Lung (tissue), 12 donors: Measurements from ENCODE around the gene ARHGAP28. TPM values are rescaled to one million over a fixed set of nuclear protein-coding genes. Genes with fewer than 3 reads are reported as not detected.

Experiments used
- ATAC-seq: fragments of 200-7000 bp; cut with Tn5 transposase; one replicate; pipeline ENCODE4 v1.9.1; 2020; ENCODE audit warnings: moderate number of reproducible peaks; ENCODE audit not compliant: insufficient read depth, low FRiP score
- DNase-seq, 3 donors: peaks; one replicate each; pipeline ENCODE4 v3.0.0-alpha.2; 2013 to 2017
- H3K27ac ChIP-seq, 2 donors: one replicate each; pipeline ENCODE4 v1.5.1; 2013; ENCODE audit warnings: mild to moderate bottlenecking in 2 of 2, moderate library complexity in 2 of 2, control low read depth in 1 of 2, inconsistent platforms in 1 of 2, low read depth in 1 of 2, low read length in 1 of 2
- H3K27me3 ChIP-seq, 3 donors: one replicate each; pipeline ENCODE4 v1.5.1; 2013; ENCODE audit warnings: low read length in 2 of 3; ENCODE audit not compliant: control insufficient read depth in 3 of 3, insufficient read depth in 3 of 3
- H3K36me3 ChIP-seq, 4 donors: one replicate each; pipeline ENCODE4 v1.5.1; 2013; ENCODE audit warnings: low read length in 4 of 4, mild to moderate bottlenecking in 1 of 4, moderate library complexity in 1 of 4; ENCODE audit not compliant: control insufficient read depth in 4 of 4, insufficient read depth in 4 of 4
- H3K4me1 ChIP-seq, 5 donors: one replicate each; pipeline ENCODE4 v1.5.1; 2013; ENCODE audit warnings: low read length in 5 of 5, mild to moderate bottlenecking in 2 of 5, moderate library complexity in 1 of 5; ENCODE audit not compliant: control insufficient read depth in 5 of 5, insufficient read depth in 5 of 5
- H3K4me3 ChIP-seq: one replicate; pipeline ENCODE4 v1.5.1; 2013; ENCODE audit warnings: mild to moderate bottlenecking, control low read depth, moderate library complexity
- H3K9ac ChIP-seq, 2 donors: one replicate each; pipeline ENCODE4 v1.5.1; 2013; ENCODE audit warnings: low read length in 2 of 2, control low read depth in 1 of 2; ENCODE audit not compliant: insufficient read depth in 1 of 2
- H3K9me3 ChIP-seq, 4 donors: one replicate each; pipeline ENCODE4 v1.5.1; 2013; ENCODE audit warnings: low read length in 3 of 4, mild to moderate bottlenecking in 1 of 4, moderate library complexity in 1 of 4; ENCODE audit not compliant: control insufficient read depth in 4 of 4, insufficient read depth in 3 of 4
- WGBS, 2 donors: extraction: QIAGEN DNeasy Blood & Tissue Kit; methylation state at CpG; one replicate each; pipeline ENCODE4 v1.1.7; 2013; 5-methylcytosine and 5-hydroxymethylcytosine counted together
- polyA plus RNA-seq, 2 donors: library from polyadenylated mRNA; stranded (reverse); fragments of 200-250 nt; gene quantifications; one replicate each; pipeline ENCODE4 v1.2.1, GENCODE V29; 2013
- total RNA-seq, 2 donors: library from RNA; depleted of rRNA in 1 of 2; stranded (reverse); fragments of >200 nt in 1 of 2; gene quantifications; one replicate each; pipeline ENCODE4 v1.2.1, GENCODE V29; 2014 to 2021
- TF ChIP-seq, protein P1 (sequence below): IDR thresholded peaks from 2 replicates; pipeline ENCODE4 v1.5.1; 2012; ENCODE audit warnings: mild to moderate bottlenecking; ENCODE audit errors: control extremely low read depth, extremely low read depth
- donor health status: control.
- donor health status: control.
- donor health status: Bipolar disorder and iron deficiency.
- donor health status: healthy.
- donor health status: DM: yes; HTN: yes; CAD: no.

ARHGAP28 gene
- total and polyA plus RNA-seq, 4 donors, result 1.4 to 123 (median 5.6) TPM

DNA sequence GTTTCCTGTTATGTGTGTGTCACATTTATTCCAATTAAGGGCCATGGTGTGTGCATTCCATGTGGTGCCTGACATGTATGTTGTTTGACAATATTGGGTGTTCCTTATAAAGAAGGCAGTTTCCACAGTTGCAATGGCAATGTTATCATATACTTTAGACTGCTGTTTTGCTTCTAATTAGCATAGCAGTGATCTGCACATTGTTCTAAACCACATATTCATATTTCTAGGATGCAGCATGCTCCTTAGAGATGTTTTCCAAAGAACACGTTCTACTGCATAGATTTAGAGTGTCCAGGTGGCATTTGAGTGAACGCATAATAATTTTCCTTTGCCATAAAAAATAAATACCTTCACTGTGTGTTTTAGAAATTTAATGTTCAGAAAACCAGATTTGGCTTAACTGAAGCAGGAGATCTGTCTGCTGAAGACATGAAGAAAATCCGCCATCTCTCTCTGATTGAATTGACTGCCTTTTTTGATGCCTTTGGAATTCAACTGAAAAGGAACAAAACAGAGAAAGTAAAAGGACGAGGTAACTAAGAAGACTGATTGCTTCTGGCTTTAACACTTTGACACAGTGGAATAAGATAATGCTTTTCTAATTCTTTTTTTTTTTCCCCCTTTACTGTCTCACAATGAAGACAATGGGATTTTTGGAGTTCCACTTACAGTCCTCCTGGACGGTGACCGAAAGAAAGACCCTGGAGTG lies 143.7 kb downstream of the ARHGAP28 start:
- H3K4me1 ChIP-seq, result peaks cover 0 to 6% (median 0%) of the 10 kb centered on the region in 5 donors
- WGBS, 2 donors, result 78 to 89% methylated on average over 6 of the region's 6 CpGs
- no peak for DNase-seq

DNA sequence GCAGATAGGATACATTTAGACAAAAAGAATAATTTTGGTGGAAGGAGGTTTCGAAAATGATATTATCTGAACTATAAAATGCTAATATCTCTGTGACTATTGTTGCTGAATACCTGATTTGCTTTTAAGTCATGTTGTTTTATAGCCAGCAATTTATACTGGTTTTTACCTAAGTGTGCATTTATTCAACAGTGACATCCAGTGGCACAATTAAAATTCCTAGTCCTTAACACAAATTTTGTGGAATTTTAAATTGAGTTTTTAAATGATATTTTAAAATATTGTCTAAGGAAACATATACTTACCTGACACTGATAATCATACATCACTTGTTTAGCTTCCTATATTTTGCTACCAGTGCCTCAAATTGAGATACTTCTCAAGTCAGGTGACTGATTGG lies 144.8 kb downstream of the ARHGAP28 start:
- no peak for ATAC-seq
- Histone ChIP-seq H3K27me3 (no peaks in the 10 kb centered on the region), H3K9ac (no peak overlapping the region), H3K9me3 (no peaks in the 10 kb centered on the region), H3K36me3 (peaks cover 0 to 74% (median 26%) of the 10 kb centered on the region in 4 donors), H3K4me1 (peaks cover 0 to 13% (median 0%) of the 10 kb centered on the region in 5 donors), H3K4me3 (no peak overlapping the region), H3K27ac (no peak overlapping the region)
- WGBS, 2 donors, result 84 to 89% methylated on average over 1 of the region's 1 CpG
- DNase-seq, result no peak
- TF ChIP-seq, protein P1, sequence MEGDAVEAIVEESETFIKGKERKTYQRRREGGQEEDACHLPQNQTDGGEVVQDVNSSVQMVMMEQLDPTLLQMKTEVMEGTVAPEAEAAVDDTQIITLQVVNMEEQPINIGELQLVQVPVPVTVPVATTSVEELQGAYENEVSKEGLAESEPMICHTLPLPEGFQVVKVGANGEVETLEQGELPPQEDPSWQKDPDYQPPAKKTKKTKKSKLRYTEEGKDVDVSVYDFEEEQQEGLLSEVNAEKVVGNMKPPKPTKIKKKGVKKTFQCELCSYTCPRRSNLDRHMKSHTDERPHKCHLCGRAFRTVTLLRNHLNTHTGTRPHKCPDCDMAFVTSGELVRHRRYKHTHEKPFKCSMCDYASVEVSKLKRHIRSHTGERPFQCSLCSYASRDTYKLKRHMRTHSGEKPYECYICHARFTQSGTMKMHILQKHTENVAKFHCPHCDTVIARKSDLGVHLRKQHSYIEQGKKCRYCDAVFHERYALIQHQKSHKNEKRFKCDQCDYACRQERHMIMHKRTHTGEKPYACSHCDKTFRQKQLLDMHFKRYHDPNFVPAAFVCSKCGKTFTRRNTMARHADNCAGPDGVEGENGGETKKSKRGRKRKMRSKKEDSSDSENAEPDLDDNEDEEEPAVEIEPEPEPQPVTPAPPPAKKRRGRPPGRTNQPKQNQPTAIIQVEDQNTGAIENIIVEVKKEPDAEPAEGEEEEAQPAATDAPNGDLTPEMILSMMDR, result no peak

More for the DNA sequence above, 143.7 kb downstream of the ARHGAP28 start:
- H3K4me3 ChIP-seq, result no peak overlapping the region
- ATAC-seq, result no peak
- no peak overlapping the region for H3K9ac ChIP-seq
- H3K27ac ChIP-seq, result no peak overlapping the region
- TF ChIP-seq, protein P1, result no peak
- H3K36me3 ChIP-seq, result peaks cover 0 to 77% (median 26%) of the 10 kb centered on the region in 4 donors
- H3K27me3 ChIP-seq, result no peaks in the 10 kb centered on the region
- H3K9me3 ChIP-seq, result no peaks in the 10 kb centered on the region

DNA sequence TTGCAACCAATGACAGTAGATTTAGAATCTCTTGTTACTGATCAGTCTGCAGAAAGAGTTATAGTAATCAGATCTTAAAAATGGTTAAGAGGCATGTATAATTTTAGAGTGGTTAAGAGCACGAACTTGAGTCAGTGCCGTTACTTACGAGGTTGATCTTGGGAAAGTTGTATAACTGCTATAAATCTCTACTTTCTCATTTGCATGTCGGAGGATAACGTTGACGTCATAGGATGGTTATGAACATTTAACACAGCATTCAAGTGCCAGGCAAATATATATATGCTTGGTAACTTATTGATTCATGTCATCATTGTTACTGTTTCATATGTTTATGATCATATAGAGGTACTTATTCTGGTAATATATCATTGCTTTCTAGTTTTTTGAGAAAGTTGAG lies 146.2 kb downstream of the ARHGAP28 start:
- Histone ChIP-seq H3K4me1 (peaks cover 0 to 26% (median 4%) of the 10 kb centered on the region in 5 donors), H3K27me3 (no peaks in the 10 kb centered on the region), H3K4me3 (no peak overlapping the region), H3K36me3 (peaks cover 0 to 78% (median 26%) of the 10 kb centered on the region in 4 donors), H3K9me3 (no peaks in the 10 kb centered on the region), H3K27ac (no peak overlapping the region), H3K9ac (no peak overlapping the region)
- TF ChIP-seq, protein P1, result no peak
- ATAC-seq, result no peak
- no peak for DNase-seq
- WGBS, 2 donors, result 92 to 93% methylated on average over 6 of the region's 6 CpGs
